HUDEP-2 (cell line): ENCODE data around the gene LAMB4.

Experiments used
- DNase-seq, 76 experiments: peaks; one replicate each; lab custom pipeline; 2025; ENCODE audit not compliant: unreplicated experiment in 76 of 76; lab: John Stamatoyannopoulos, UW

Gene LAMB4, protein sequence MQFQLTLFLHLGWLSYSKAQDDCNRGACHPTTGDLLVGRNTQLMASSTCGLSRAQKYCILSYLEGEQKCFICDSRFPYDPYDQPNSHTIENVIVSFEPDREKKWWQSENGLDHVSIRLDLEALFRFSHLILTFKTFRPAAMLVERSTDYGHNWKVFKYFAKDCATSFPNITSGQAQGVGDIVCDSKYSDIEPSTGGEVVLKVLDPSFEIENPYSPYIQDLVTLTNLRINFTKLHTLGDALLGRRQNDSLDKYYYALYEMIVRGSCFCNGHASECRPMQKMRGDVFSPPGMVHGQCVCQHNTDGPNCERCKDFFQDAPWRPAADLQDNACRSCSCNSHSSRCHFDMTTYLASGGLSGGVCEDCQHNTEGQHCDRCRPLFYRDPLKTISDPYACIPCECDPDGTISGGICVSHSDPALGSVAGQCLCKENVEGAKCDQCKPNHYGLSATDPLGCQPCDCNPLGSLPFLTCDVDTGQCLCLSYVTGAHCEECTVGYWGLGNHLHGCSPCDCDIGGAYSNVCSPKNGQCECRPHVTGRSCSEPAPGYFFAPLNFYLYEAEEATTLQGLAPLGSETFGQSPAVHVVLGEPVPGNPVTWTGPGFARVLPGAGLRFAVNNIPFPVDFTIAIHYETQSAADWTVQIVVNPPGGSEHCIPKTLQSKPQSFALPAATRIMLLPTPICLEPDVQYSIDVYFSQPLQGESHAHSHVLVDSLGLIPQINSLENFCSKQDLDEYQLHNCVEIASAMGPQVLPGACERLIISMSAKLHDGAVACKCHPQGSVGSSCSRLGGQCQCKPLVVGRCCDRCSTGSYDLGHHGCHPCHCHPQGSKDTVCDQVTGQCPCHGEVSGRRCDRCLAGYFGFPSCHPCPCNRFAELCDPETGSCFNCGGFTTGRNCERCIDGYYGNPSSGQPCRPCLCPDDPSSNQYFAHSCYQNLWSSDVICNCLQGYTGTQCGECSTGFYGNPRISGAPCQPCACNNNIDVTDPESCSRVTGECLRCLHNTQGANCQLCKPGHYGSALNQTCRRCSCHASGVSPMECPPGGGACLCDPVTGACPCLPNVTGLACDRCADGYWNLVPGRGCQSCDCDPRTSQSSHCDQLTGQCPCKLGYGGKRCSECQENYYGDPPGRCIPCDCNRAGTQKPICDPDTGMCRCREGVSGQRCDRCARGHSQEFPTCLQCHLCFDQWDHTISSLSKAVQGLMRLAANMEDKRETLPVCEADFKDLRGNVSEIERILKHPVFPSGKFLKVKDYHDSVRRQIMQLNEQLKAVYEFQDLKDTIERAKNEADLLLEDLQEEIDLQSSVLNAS (N-terminal part only)

DNA sequence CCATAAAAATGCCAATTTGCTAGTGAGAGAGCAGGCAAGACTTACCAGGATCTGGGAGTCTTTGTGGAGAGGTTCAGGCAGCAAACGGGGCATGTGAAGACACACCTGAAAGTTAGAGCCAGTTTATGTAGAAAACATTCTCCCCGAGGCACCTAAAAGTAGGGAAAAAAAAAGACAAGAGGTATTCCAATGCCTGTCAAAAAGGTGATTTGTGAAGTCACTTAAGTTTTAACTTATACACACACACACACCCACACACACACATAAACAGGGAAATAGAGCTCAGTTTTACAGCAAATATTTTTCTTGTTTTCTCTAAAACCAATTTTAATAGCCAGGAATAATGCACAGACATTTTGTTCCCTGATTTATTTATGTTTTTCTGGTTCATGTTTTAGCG, at the start of gene LAMB4:
TSS of gene LAMB4 (minus strand) at position 101 of the 400 bp plus-strand sequence. CDS start 7,197 bp downstream, outside the sequence.
- DNase-seq: no peak

- no peak for DNase-seq
Measured at GRCh38 chr7:108178398-108178797, 48.2 kb upstream of the LAMB4 start.

- DNase-seq: no peak
Measured at GRCh38 chr7:108171164-108171563, 41.0 kb upstream of the LAMB4 start.

DNA sequence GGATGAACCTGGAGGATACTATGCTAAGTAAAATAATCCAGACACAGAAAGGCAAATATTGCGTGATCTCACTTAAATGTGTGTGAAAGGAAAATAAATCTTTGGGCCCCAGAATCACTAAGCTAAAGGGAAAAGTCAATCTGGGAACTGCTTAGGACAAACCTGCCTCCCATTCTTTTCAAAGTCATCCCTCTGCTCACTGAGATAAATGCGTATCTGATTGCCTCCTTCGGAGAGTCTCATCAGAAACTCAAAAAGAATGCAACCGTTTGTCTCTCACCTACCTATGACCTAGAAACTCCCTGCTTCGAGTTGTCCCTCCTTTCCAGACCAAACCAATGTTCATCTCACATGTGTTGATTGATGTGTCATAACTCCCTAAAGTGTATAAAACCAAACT, 40.1 kb upstream of the LAMB4 start:
- DNase-seq: no peak

DNA sequence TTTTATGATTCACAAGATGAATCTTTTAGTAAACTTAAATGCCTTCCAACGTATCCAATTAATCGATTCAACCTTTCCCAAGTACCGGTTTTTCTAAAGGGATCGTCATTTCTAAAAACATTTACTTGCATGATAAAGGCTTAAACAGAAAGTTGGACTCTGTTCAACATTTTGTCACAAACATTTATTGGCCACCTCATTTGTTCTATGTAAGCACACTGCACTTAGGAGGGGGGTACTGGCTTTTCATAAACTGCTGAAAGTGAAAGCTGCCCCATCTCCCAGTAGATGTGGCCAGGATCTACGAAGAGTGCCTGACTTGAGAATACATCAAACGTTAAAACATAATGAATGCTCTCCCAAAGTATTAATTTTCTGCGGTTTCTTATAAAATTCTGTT, 37.3 kb upstream of the LAMB4 start:
- no peak for DNase-seq

GRCh38 chr7:108166687-108167086, 36.5 kb upstream of the LAMB4 start:
- no peak for DNase-seq

DNA sequence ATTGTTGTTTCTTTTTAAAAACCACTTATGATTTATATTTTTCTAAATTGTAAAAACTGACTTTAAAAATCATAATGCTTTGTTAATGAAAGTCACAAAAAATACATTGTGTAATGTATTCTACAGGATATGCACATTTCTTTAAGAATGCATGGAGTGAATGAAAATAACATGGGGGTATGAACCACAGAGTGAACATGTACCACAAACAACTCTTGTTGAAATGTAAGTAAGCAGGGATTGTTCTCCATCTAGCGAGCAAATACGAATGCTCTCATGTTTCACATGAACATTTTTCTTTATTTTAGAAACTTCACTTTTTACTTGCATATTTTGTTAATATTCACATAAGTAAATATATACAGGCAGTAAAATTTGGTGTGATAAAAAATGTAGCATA, 35.6 kb upstream of the LAMB4 start:
- DNase-seq: no peak

DNA sequence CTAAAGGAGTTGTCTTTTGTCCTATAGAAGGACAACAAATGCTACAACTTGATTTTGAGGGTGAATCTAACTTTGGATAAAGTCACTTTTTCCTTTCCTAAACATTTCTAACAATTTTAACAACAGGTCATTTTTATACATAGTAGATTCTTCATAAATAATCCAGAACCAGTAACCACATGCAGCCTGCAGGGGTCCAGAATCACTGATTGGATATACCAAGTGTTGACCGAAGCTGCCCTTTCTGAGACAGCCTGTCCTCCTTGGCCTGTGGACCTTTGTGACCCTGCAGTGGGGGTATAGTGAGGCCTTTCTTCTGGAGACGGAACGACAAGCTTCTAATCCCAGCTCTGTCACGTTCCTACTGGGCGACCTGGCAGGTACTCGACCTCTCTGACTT, 34.8 kb upstream of the LAMB4 start:
- DNase-seq: no peak

GRCh38 chr7:108164342-108164741, 34.2 kb upstream of the LAMB4 start:
- DNase-seq: no peak

DNA sequence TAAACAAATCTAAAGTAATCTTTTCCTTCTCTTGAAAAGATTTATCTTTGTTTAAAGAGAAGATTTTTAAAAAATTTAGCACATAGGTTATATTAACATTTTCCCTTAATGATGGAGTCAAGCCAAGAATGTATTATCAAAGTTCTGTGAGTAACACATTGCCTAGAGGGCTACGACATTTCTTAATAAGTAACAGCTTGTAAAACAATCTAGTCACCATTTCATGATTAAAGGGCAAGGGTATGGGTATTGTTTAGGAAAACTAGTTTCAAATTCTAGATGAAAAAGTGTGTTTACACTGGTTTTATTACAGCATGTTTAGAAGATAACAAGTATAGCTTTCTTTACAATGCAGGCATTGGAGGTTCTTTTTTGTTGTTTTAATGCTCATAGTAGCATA, 28.6 kb upstream of the LAMB4 start:
- no peak for DNase-seq

DNA sequence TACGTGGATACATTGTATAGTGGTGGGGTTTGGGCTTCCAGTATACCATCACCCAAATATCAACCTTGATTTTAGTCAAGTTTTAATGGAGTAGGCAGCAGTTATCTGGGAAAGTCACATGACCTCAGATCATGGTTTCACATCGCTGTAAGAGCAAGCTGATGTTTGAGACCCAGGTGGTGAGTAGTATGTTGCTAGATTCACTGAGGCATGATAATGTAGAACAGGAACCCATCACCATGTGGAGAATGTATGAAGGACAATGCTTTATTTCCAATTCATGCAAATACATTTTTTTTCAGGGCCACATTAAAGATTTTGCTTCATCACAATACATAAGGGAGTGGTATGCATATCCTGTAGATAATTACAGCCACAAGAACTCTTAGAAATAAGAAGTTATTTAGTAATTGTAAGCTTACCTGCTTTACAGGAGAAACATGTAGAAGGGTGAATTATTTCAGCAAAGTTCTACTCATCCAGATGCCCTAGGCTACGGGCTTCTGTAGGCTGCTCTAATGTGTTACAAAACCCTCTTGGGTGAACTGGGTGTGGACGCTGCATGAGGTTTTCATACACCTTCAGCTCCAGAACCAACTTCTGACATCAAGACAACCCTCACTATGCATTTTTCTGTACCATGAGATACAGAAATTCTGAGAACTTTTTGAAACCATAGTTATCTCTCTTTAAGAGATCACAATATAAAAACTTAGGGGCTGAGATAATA, 27.6 kb upstream of the LAMB4 start:
- DNase-seq: no peak

GRCh38 chr7:108156897-108157605, 26.9 kb upstream of the LAMB4 start:
- no peak for DNase-seq

DNA sequence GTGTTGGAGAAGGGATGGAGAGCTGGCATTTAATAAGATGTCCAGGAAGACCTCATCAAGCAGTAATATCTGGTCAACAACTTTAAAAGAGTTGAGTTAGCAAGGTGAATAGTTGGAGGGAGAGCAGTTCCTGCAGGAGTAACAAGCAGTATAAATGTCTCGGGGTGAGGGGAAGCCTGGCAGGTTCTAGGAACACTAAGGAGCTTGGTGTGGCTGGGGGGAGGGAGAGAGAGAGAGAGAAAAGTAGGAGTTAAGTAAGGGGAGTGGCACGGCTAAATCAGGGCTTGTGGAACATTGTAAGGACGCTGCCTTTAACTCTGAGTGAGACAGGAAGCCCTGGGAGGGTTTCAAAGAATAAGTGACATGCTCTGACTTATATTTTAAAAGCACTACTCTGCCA, 22.0 kb upstream of the LAMB4 start:
- no peak for DNase-seq

DNA sequence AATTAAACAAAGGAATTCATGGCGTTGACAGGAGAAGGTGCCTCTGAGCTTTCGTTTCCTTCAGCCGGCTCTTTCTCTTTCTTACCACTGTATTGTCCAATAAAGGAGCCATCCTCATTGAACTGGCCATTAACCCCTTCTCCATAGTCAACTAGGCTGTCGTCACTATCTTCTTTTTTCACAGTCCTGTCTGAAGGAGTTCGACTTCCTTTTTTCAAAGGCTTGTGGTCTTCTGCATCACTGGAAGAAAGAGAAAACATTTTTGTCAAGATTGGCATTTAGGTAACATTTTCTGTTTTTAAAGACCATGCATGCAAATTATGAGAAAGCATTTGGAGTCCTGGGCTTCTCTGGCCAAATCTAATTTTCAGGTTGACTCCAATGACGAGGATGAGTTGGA, 19.7 kb upstream of the LAMB4 start:
- DNase-seq: no peak

- no peak for DNase-seq
Measured at GRCh38 chr7:108149119-108149518, 19.0 kb upstream of the LAMB4 start.

- no peak for DNase-seq
Measured at GRCh38 chr7:108147031-108147563, 16.9 kb upstream of the LAMB4 start.

- DNase-seq: peak in 47 of 76 experiments; percentile 1 to 61 (median 23)
Measured at GRCh38 chr7:108146070-108146842, 16.1 kb upstream of the LAMB4 start.

DNA sequence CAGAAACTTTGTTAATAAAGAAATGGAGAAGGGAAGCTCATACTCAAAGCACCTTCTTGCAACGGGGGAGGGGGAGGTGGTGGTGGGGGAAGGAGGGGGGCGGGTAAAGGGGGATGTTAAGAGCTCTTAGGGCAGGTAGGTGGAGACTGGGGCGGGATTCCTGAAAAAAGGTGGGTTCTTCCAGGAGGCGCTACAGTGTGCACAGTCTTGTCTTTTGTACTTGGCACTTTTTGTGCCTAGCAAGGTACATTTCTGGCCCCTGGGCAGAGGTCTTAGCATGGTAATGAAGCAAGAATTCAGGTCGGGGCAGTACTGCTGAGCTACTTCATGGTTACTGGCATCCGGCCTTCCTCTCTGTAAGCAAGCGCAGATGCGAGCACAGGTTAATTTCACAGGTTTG, 15.2 kb upstream of the LAMB4 start:
- no peak for DNase-seq

- no peak for DNase-seq
Measured at GRCh38 chr7:108144931-108145330, 14.8 kb upstream of the LAMB4 start.
